ENCODE data around the gene IL3RA. TPM values are rescaled to one million over a fixed set of nuclear protein-coding genes. Genes with fewer than 3 reads are reported as not detected.

The IL3RA gene
- total and polyA plus RNA-seq, 2 of the 8 experiments (the other 6 are each of a cell fraction or from before 2014, with no cell fraction given), result 0.11 TPM; not detected in 1

DNA sequence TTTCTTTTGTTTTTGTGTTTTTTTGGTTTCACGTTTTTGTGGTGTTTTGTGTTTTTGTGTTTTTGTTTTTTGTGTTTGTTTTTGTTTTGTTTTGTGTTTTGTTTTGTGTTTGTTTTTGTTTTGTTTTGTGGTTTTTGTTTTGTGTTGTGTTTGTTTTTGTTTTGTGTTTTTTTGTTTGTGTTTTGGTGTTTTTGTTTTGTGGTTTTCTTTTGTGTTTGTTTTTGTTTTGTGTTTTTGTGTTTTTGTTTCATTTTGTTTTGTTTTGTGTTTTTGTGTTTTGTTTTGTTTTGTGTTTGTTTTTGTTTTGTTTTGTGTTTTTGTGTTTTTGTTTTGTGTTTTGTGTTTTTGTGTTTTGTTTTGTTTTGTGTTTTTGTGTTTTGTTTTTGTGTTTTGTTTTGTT lies 47.0 kb upstream of the IL3RA start:
- no peak for DNase-seq (ENCODE audit: low read depth in 1 of 2, low spot score in 2 of 2)
- WGBS, 2 experiments (ENCODE audit: extremely low coverage in 1 of 2, insufficient coverage in 1 of 2, insufficient read length in 1 of 2, insufficient replicate concordance in 2 of 2, low coverage in 1 of 2, low lambda C conversion rate in 2 of 2, missing lambda C conversion rate in 1 of 2), result 91% methylated on average over 1 of the region's 1 CpG; no CpG with 5 or more reads in 1 of the 2 experiments

More for the DNA sequence above, 47.0 kb upstream of the IL3RA start:
- Histone ChIP-seq H2BK20ac (ENCODE audit: low read length) (no peak overlapping the region), H2BK15ac (ENCODE audit: low read length) (no peak overlapping the region), H2AK5ac (ENCODE audit: low read depth, low read length) (no peak overlapping the region), H3K18ac (ENCODE audit: extremely low read depth, low read length) (no peak overlapping the region), H3K27ac (ENCODE audit: low read depth, low read length) (no peak overlapping the region), H3K9me3 (ENCODE audit: insufficient read depth in 2 of 2, low read depth in 1 of 2, low read length in 1 of 2) (no peaks in the 10 kb centered on the region), H4K20me1 (replicated peaks in 1 of 2; ENCODE audit: control insufficient read depth in 1 of 2, insufficient read depth in 2 of 2, low read length in 2 of 2) (no peaks in the 10 kb centered on the region), H2BK12ac (ENCODE audit: low read depth, low read length) (no peak overlapping the region), H3K9ac (replicated peaks in 1 of 4; ENCODE audit: extremely low read depth in 1 of 4, low read depth in 3 of 4, low read length in 3 of 4) (no peak overlapping the region), H3K23me2 (ENCODE audit: low read depth, low read length) (no peaks in the 10 kb centered on the region), H3K4me1 (replicated peaks in 1 of 4; ENCODE audit: control insufficient read depth in 3 of 4, insufficient read depth in 4 of 4, low read length in 3 of 4) (no peaks in the 10 kb centered on the region), H3K27me3 (replicated peaks in 1 of 4; ENCODE audit: control insufficient read depth in 3 of 4, extremely low read depth in 1 of 4, insufficient read depth in 3 of 4, low read length in 3 of 4) (no peaks in the 10 kb centered on the region), H3K79me1 (ENCODE audit: low read depth, low read length) (no peaks in the 10 kb centered on the region), H3K36me3 (ENCODE audit: control insufficient read depth in 2 of 4, insufficient read depth in 4 of 4, low read length in 3 of 4) (no peaks in the 10 kb centered on the region), H4K91ac (replicated peaks; ENCODE audit: insufficient read length, low read length) (no peak overlapping the region), H3K56ac (replicated peaks; ENCODE audit: insufficient read length, low read depth, low read length) (no peak overlapping the region), H3K23ac (ENCODE audit: insufficient read length) (no peak overlapping the region), H2AFZ (ENCODE audit: low read length) (no peak overlapping the region), H4K8ac (ENCODE audit: extremely low read depth, insufficient read depth, low read length) (no peak overlapping the region), H3K4me2 (ENCODE audit: insufficient read depth in 1 of 2, low read depth in 2 of 2, low read length in 2 of 2) (no peak overlapping the region), H4K5ac (ENCODE audit: insufficient read length, low read depth, low read length) (no peak overlapping the region), H2BK5ac (ENCODE audit: low read depth, low read length) (no peak overlapping the region), H3K79me2 (ENCODE audit: control insufficient read depth in 1 of 2, insufficient read depth in 2 of 2, low read length in 2 of 2) (no peaks in the 10 kb centered on the region), H3K4me3 (ENCODE audit: extremely low read depth in 1 of 4, insufficient read depth in 2 of 4, low read depth in 3 of 4, low read length in 4 of 4) (no peak overlapping the region), H3K4ac (replicated peaks; ENCODE audit: insufficient read length, low read depth, low read length) (no peak overlapping the region), H2BK120ac (replicated peaks; ENCODE audit: low read depth, low read length) (no peak overlapping the region), H3K14ac (ENCODE audit: insufficient read length) (no peak overlapping the region)
- FAIRE-seq, result no peak
- TF ChIP-seq ASH2L (IDR thresholded peaks at IDR 0.05; ENCODE audit: low read length), result no peak
- TF ChIP-seq SRF (IDR thresholded peaks at IDR 0.05; ENCODE audit: low read depth, low read length), result no peak
- no peak for TF ChIP-seq MAFK (IDR thresholded peaks at IDR 0.05; ENCODE audit: low read depth, low read length)
- TF ChIP-seq SIN3A (conservative IDR thresholded peaks at IDR 0.05 in 1 of 2, IDR thresholded peaks at IDR 0.05 in 1 of 2; ENCODE audit: low read depth in 1 of 2, low read length in 2 of 2), result no peak
- no peak for TF ChIP-seq CEBPB (IDR thresholded peaks at IDR 0.05; ENCODE audit: low read depth, low read length)
- no peak for TF ChIP-seq KDM4A (IDR thresholded peaks at IDR 0.05; ENCODE audit: low read depth, low read length, severe bottlenecking)
- TF ChIP-seq RNF2 (IDR thresholded peaks at IDR 0.05; ENCODE audit: borderline replicate concordance, low read depth, low read length, missing control alignments, poor library complexity, severe bottlenecking), result no peak
- no peak for TF ChIP-seq NANOG (IDR thresholded peaks at IDR 0.05; ENCODE audit: insufficient read depth, low read depth, low read length, poor library complexity, severe bottlenecking)
- TF ChIP-seq ZNF274 (IDR thresholded peaks at IDR 0.05; ENCODE audit: borderline replicate concordance, extremely low read depth, low read length), result no peak
- no peak for TF ChIP-seq CHD2 (IDR thresholded peaks at IDR 0.05; ENCODE audit: low read length)
- TF ChIP-seq, protein P1, sequence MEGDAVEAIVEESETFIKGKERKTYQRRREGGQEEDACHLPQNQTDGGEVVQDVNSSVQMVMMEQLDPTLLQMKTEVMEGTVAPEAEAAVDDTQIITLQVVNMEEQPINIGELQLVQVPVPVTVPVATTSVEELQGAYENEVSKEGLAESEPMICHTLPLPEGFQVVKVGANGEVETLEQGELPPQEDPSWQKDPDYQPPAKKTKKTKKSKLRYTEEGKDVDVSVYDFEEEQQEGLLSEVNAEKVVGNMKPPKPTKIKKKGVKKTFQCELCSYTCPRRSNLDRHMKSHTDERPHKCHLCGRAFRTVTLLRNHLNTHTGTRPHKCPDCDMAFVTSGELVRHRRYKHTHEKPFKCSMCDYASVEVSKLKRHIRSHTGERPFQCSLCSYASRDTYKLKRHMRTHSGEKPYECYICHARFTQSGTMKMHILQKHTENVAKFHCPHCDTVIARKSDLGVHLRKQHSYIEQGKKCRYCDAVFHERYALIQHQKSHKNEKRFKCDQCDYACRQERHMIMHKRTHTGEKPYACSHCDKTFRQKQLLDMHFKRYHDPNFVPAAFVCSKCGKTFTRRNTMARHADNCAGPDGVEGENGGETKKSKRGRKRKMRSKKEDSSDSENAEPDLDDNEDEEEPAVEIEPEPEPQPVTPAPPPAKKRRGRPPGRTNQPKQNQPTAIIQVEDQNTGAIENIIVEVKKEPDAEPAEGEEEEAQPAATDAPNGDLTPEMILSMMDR (IDR thresholded peaks at IDR 0.05; ENCODE audit: control extremely low read depth in 1 of 3, insufficient read depth in 1 of 3, low read depth in 1 of 3, low read length in 3 of 3), result no peak
- CTCF ChIA-PET (ENCODE audit: partially characterized antibody), result no interaction called here
- POLR2A ChIA-PET (ENCODE audit: partially characterized antibody), result no interaction called here

Data from H1 (cell line).